HepG2 (cell line): ENCODE data around the gene UCP1. TPM values are rescaled to one million over a fixed set of nuclear protein-coding genes. Genes with fewer than 3 reads are reported as not detected.

Source experiments
- ATAC-seq: fragments of 200-7000 bp; cut with Tn5 transposase; 3 replicates; pipeline ENCODE4 v1.9.1; 2020; ENCODE audit warnings: mild to moderate bottlenecking, moderate library complexity
- BruUV-seq: library from RNA; stranded (reverse); fragments of 400-500 nt; replicated peaks from 2 replicates; lab custom pipeline; 2021; lab: Mats Ljungman, UMichigan
- CTCF ChIA-PET: fragments of 300-600 bp; formaldehyde crosslinking; extraction: SDS; loops from one replicate; lab custom pipeline; 2021; ENCODE audit warnings: low total read pairs, inconsistent platforms, low intra/inter-chr PET ratio; lab: Yijun Ruan, JAX
- POLR2A ChIA-PET: fragments of 350-600 bp; sonication (Branson Sonifier 250); formaldehyde crosslinking; loops from one replicate; lab custom pipeline; 2020; ENCODE audit warnings: antibody characterized with exemption, inconsistent platforms; lab: Yijun Ruan, JAX
- DNase-seq: peaks from one replicate; pipeline ENCODE4 v3.0.0-alpha.2; 2015; ENCODE audit warnings: low spot score
- FAIRE-seq: peaks from 3 replicates; lab custom pipeline; 2011; peaks lifted over from hg19 to GRCh38; lab: Jason Lieb, UNC
- H2AFZ ChIP-seq: one replicate; pipeline ENCODE4 v1.6.1; 2011; ENCODE audit warnings: low read length, inconsistent platforms
- H3K27ac ChIP-seq: fragments of 300-600 bp; 3 replicates; pipeline ENCODE4 v1.8.0; 2011; ENCODE audit warnings: mixed run types, mild to moderate bottlenecking, mixed read lengths, low read length, inconsistent platforms; ENCODE audit not compliant: insufficient read depth; ENCODE audit errors: extremely low read length
- H3K27me3 ChIP-seq, 2 experiments: fragments of 200-600 bp in 1 of 2; 2 replicates in 1 of 2; 3 replicates in 1 of 2; pipeline versions ENCODE4 v1.6.0 to v1.8.0; 2011; ENCODE audit warnings: low read length in 2 of 2, mild to moderate bottlenecking in 2 of 2, moderate library complexity in 2 of 2, inconsistent platforms in 1 of 2; ENCODE audit not compliant: insufficient read depth in 2 of 2, control insufficient read depth in 1 of 2
- H3K36me3 ChIP-seq, 2 experiments: fragments of 200-600 bp in 1 of 2; replicated peaks in 1 of 2; 2 replicates in 1 of 2; 3 replicates in 1 of 2; pipeline versions ENCODE4 v1.5.1 to v1.8.0; 2011; ENCODE audit warnings: low read length in 2 of 2, inconsistent platforms in 1 of 2; ENCODE audit not compliant: insufficient read depth in 2 of 2, control insufficient read depth in 1 of 2
- H3K4me1 ChIP-seq: 2 replicates; pipeline ENCODE4 v1.5.1; 2012; ENCODE audit warnings: low read length, inconsistent platforms; ENCODE audit not compliant: insufficient read depth
- H3K4me2 ChIP-seq: 2 replicates; pipeline ENCODE4 v1.6.0; 2011; ENCODE audit warnings: low read depth, low read length, inconsistent platforms
- H3K4me3 ChIP-seq, 3 experiments: fragments of 200-600 bp in 1 of 3; sonication (generic), shearing (Covaris generic) in 1 of 3; replicated peaks in 1 of 3; 2 replicates each; pipeline ENCODE4 v1.5.1; 2011 to 2016; ENCODE audit warnings: low read length in 3 of 3, inconsistent platforms in 2 of 3, low read depth in 2 of 3, mild to moderate bottlenecking in 2 of 3, control low read depth in 1 of 3, mixed read lengths in 1 of 3; ENCODE audit not compliant: insufficient read depth in 1 of 3
- H3K79me2 ChIP-seq: one replicate; pipeline ENCODE4 v1.6.1; 2011; ENCODE audit warnings: low read length, inconsistent platforms; ENCODE audit not compliant: insufficient read depth
- H3K9ac ChIP-seq: 2 replicates; pipeline ENCODE4 v1.6.0; 2011; ENCODE audit warnings: mild to moderate bottlenecking, low read depth, low read length, inconsistent platforms; ENCODE audit not compliant: insufficient read depth
- H3K9me3 ChIP-seq: 2 replicates; pipeline ENCODE4 v1.5.1; 2012; ENCODE audit warnings: mild to moderate bottlenecking, low read length
- H4K20me1 ChIP-seq: 2 replicates; pipeline ENCODE4 v1.6.0; 2011; ENCODE audit warnings: inconsistent platforms, mild to moderate bottlenecking, low read length, moderate library complexity; ENCODE audit not compliant: insufficient read depth
- ARNT ChIP-seq: fragments of 450-650 bp; IDR thresholded peaks from 2 replicates; pipeline ENCODE4 v1.6.1; 2017
- BRCA1 ChIP-seq: sonication (generic); formaldehyde crosslinking; IDR thresholded peaks from 2 replicates; pipeline ENCODE4 v1.4.0; 2020; ENCODE audit warnings: missing genetic modification reagents
- GFI1 ChIP-seq: sonication (generic); formaldehyde crosslinking; IDR thresholded peaks from 2 replicates; pipeline ENCODE4 v1.5.0; 2020; ENCODE audit warnings: missing genetic modification reagents, mild to moderate bottlenecking, borderline replicate concordance
- GTF2F1 ChIP-seq: fragments of 150-350 bp; IDR thresholded peaks from 2 replicates; pipeline ENCODE4 v1.6.1; 2014; ENCODE audit warnings: low read length
- KMT2B ChIP-seq: IDR thresholded peaks from 2 replicates; pipeline ENCODE4 v1.6.1; 2016; ENCODE audit warnings: missing genetic modification reagents, missing compliant biosample characterization
- MXI1 ChIP-seq: IDR thresholded peaks from 3 replicates; pipeline ENCODE4 v1.6.1; 2012; ENCODE audit warnings: low read depth, low read length, inconsistent platforms, borderline replicate concordance
- NRL ChIP-seq: sonication (generic); formaldehyde crosslinking; IDR thresholded peaks from 2 replicates; pipeline ENCODE4 v1.5.0; 2020; ENCODE audit warnings: missing genetic modification reagents, mild to moderate bottlenecking, moderate library complexity, borderline replicate concordance
- PCBP1 ChIP-seq: fragments of 200-400 bp; formaldehyde crosslinking; IDR thresholded peaks from 2 replicates; pipeline ENCODE4 v1.6.1; 2017; ENCODE audit warnings: mild to moderate bottlenecking, low read depth, low read length, borderline replicate concordance
- PPARG ChIP-seq: conservative IDR thresholded peaks from 2 replicates; pipeline ENCODE4 v1.6.1; 2016; ENCODE audit warnings: missing biosample characterization, missing genetic modification reagents
- REXO4 ChIP-seq: sonication (generic); formaldehyde crosslinking; IDR thresholded peaks from 2 replicates; pipeline ENCODE4 v1.8.0; 2022; ENCODE audit warnings: missing genetic modification reagents, mild to moderate bottlenecking, borderline replicate concordance
- RFX3 ChIP-seq: IDR thresholded peaks from 2 replicates; pipeline ENCODE4 v1.6.1; 2016; ENCODE audit warnings: missing biosample characterization, missing genetic modification reagents
- SNRNP70 ChIP-seq: fragments of 200-400 bp; formaldehyde crosslinking; IDR thresholded peaks from 2 replicates; pipeline ENCODE4 v1.6.1; 2017; ENCODE audit warnings: mild to moderate bottlenecking, low read depth, low read length, moderate library complexity
- SOX6 ChIP-seq, 2 experiments: fragments of 450-650 bp in 1 of 2; sonication (generic) in 1 of 2; formaldehyde crosslinking in 1 of 2; IDR thresholded peaks; 2 replicates each; pipeline versions ENCODE4 v1.4.0 to v1.6.1; 2017 to 2020; ENCODE audit warnings: antibody characterized with exemption in 1 of 2, mild to moderate bottlenecking in 1 of 2, missing genetic modification reagents in 1 of 2
- ZNF251 ChIP-seq: sonication (generic); formaldehyde crosslinking; IDR thresholded peaks from 2 replicates; pipeline ENCODE4 v1.9.0; 2021; ENCODE audit warnings: mild to moderate bottlenecking, missing genetic modification reagents
- ZNF441 ChIP-seq: sonication (generic); formaldehyde crosslinking; IDR thresholded peaks from 2 replicates; pipeline ENCODE4 v1.7.0; 2021; ENCODE audit warnings: missing genetic modification reagents, borderline replicate concordance
- ZNF558 ChIP-seq: sonication (generic); formaldehyde crosslinking; IDR thresholded peaks from 2 replicates; pipeline ENCODE4 v1.9.0; 2022; ENCODE audit warnings: mild to moderate bottlenecking, missing genetic modification reagents, borderline replicate concordance
- ZSCAN25 ChIP-seq: sonication (generic); formaldehyde crosslinking; IDR thresholded peaks from 2 replicates; pipeline ENCODE4 v1.8.0; 2022; ENCODE audit warnings: mild to moderate bottlenecking, missing genetic modification reagents
- WGBS: methylation state at CpG from one replicate; pipeline ENCODE4 v1.1.6; 2017; ENCODE audit warnings: low lambda C conversion rate; 5-methylcytosine and 5-hydroxymethylcytosine counted together
- in situ Hi-C: cut with HindIII; loops from 2 replicates; pipeline ENCODE4 v1.10.0; 2017; ENCODE audit warnings: low pct_unique_long_range_greater_than_20kb; ENCODE audit not compliant: extremely low pct_ligation_motif_present
- intact Hi-C: fragments of 100-400 bp; cut with micrococcal nuclease; formaldehyde crosslinking; loops from one replicate; pipeline ENCODE4 v1.10.0; 2022; ENCODE audit not compliant: unreplicated experiment
- polyA plus RNA-seq, 8 experiments: library from polyadenylated mRNA; depleted of rRNA in 3 of 8; stranded (reverse) in 7 of 8; unstranded in 1 of 8; fragments of >200 nt; fragmentation: Illumina TruSeq in 4 of 8; extraction: Trizol in 4 of 8; gene quantifications; 2 replicates each; pipeline versions ENCODE4 v1.2.1 to v1.2.3, GENCODE V29; 2011 to 2016; ENCODE audit warnings: low read depth in 4 of 8, missing spikeins in 1 of 8, mixed read lengths in 1 of 8; ENCODE audit not compliant: insufficient read depth in 1 of 8
- total RNA-seq, 5 experiments: library from RNA; depleted of rRNA; stranded (reverse); fragments of >200 nt; fragmentation: Illumina TruSeq; extraction: Trizol; gene quantifications; 2 replicates each; pipeline ENCODE4 v1.2.3, GENCODE V29; 2016; ENCODE audit warnings: low read depth in 1 of 5
- TF ChIP-seq, protein P1 (sequence below): sonication (generic); formaldehyde crosslinking; IDR thresholded peaks from 2 replicates; pipeline ENCODE4 v1.8.0; 2022; ENCODE audit warnings: missing genetic modification reagents, low read depth, mild to moderate bottlenecking, borderline replicate concordance
- TF ChIP-seq, protein P2 (sequence below): IDR thresholded peaks from 2 replicates; pipeline ENCODE4 v1.6.1; 2016; ENCODE audit warnings: low read depth, control low read depth
- TF ChIP-seq, protein P3 (sequence below): sonication (generic); formaldehyde crosslinking; conservative IDR thresholded peaks from 2 replicates; pipeline ENCODE4 v1.8.1; 2023; ENCODE audit warnings: missing genetic modification reagents

UCP1 gene
- total and polyA plus RNA-seq, 2 of the 13 experiments (the other 11 are each of a cell fraction or from before 2014, with no cell fraction given): 0.11 TPM

DNA sequence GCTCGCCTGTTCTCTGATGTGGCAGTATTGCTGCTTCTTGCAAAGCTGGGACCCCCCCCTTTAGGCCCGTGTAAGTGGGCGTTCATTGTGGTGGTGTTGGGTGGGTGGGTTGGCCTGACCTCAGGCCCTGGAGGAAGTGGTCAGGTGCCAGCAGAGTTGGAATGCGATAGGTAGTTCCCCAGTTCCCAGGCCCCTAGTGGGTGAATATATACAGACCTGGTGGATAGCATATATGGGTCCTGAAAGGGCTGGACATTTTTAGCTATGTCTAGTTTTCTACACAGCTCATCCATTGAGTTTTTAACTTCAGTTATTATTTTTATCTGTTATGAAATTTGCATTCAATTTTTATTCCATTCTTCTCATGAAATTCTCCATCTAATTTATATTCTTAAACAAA, 35.8 kb upstream of the UCP1 start (continued):
- TF ChIP-seq, protein P1, sequence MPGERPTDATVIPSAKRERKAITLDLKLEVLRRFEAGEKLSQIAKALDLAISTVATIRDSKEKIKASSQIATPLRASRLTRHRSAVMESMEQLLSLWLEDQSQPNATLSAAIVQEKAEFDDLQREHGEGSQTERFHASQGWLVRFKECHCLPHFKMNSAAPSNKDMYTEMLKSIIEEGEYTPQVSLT: no peak
- TF ChIP-seq REXO4 (CRISPR knock-in tag) (no peak), NRL (no peak), BRCA1 (CRISPR knock-in tag) (no peak), MXI1 (no peak), PCBP1 (no peak), SOX6 (IDR thresholded peaks at IDR 0.05) (no peak), SOX6 (CRISPR knock-in tag; IDR thresholded peaks at IDR 0.05) (no peak), ZSCAN25 (CRISPR knock-in tag) (no peak), ZNF251 (no peak)
- TF ChIP-seq, protein P2, sequence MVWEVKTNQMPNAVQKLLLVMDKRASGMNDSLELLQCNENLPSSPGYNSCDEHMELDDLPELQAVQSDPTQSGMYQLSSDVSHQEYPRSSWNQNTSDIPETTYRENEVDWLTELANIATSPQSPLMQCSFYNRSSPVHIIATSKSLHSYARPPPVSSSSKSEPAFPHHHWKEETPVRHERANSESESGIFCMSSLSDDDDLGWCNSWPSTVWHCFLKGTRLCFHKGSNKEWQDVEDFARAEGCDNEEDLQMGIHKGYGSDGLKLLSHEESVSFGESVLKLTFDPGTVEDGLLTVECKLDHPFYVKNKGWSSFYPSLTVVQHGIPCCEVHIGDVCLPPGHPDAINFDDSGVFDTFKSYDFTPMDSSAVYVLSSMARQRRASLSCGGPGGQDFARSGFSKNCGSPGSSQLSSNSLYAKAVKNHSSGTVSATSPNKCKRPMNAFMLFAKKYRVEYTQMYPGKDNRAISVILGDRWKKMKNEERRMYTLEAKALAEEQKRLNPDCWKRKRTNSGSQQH (CRISPR knock-in tag): no peak

DNA sequence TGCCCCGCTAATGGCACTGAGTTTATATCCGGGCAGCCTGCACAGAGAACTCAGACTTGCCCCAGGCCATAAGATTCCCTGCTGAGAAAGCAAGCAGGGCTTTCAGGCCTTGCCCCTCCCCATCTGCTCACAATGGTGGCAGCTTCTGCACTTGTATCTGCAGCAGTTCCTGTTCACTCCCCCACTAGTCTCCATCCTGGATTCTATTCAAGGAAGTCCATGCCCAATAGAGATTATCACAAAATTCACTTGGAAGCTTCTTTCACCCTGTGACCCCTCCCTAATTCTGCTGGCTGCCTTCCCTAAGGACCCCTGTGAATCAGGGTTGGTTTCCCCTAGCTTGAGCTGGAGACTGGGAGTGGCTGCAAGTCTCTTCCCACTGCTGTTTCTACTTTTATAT, 34.5 kb upstream of the UCP1 start:
- H3K9ac ChIP-seq: no peak overlapping the region
- in situ Hi-C loops (loop anchor here (10.0 kb wide), 1 partner anchor 252 kb away; no protein-coding TSS in a partner anchor), intact Hi-C loops (no loop called here)
- H3K4me3 ChIP-seq: no peak overlapping the region
- H3K4me1 ChIP-seq: peaks cover 7% of the 10 kb centered on the region
- no peak overlapping the region for H2AFZ ChIP-seq
- peaks cover 0 to 7% of the 10 kb centered on the region in 2 experiments; a peak in 3 of 5 replicates for H3K27me3 ChIP-seq
- no peak overlapping the region for H3K27ac ChIP-seq
- no peaks in the 10 kb centered on the region for H3K9me3 ChIP-seq
- no peaks in the 10 kb centered on the region for H4K20me1 ChIP-seq
- no CpG with 5 or more reads among the region's 2 CpGs for WGBS
- no peaks in the 10 kb centered on the region for H3K36me3 ChIP-seq
- no peaks in the 10 kb centered on the region for H3K79me2 ChIP-seq
- CTCF ChIA-PET: no interaction called here
- POLR2A ChIA-PET: no interaction called here
- no peak for ATAC-seq
- no peak for FAIRE-seq
- no TSS peak for BruUV-seq
- DNase-seq: no peak
- H3K4me2 ChIP-seq: no peak overlapping the region
- TF ChIP-seq, protein P3, sequence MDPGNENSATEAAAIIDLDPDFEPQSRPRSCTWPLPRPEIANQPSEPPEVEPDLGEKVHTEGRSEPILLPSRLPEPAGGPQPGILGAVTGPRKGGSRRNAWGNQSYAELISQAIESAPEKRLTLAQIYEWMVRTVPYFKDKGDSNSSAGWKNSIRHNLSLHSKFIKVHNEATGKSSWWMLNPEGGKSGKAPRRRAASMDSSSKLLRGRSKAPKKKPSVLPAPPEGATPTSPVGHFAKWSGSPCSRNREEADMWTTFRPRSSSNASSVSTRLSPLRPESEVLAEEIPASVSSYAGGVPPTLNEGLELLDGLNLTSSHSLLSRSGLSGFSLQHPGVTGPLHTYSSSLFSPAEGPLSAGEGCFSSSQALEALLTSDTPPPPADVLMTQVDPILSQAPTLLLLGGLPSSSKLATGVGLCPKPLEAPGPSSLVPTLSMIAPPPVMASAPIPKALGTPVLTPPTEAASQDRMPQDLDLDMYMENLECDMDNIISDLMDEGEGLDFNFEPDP (CRISPR knock-in tag): no peak
- TF ChIP-seq RFX3 (CRISPR knock-in tag) (no peak), PPARG (CRISPR knock-in tag) (no peak), GFI1 (CRISPR knock-in tag) (no peak), ZNF558 (no peak), ZNF441 (CRISPR knock-in tag) (no peak), GTF2F1 (no peak), ARNT (no peak), KMT2B (CRISPR knock-in tag) (no peak), SNRNP70 (no peak)
